T-helper 22 cell (primary cell): ENCODE data around the gene KHDRBS2.

ENCODE experiments used
- DNase-seq: peaks from one replicate; pipeline ENCODE4 v3.0.0-alpha.2; 2020; ENCODE audit warnings: low read depth

Gene KHDRBS2

DNA sequence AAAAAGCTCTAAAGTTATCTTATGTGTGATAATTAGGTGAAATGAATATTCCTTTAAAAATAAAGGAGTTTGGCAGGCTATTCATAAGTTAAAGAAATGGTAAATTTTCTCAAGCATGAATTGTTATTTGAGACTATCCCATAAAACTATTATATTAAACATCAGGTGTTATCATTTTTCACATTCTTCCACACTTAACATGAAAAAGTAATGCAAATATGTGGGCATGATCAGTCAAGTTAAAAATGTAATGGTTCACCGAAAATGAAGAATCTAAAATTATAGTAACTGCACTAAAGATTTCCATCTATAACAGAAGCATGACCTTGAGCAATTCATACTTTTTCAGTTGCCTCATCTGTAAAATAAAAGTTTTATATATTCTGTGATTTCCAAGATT is 110.8 kb downstream of the KHDRBS2 start:
- DNase-seq: no peak

DNA sequence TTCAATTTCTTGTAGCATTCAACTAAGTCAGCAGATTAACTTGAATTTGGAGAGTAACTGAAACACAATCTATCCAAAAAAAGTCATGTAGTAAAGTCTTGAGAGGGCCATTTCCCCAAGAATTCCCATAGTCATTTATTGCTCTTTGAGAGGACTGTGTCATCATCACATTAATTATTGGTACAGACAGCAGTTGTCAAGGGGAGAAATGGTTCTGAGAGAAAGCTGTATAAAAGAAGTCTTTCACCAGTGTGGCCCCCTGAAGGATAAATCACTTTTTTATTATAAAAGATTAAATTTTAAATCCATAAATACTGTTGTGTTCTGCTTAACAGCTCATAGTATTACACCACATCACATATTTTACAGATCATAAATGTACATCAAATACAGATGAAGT is 111.5 kb downstream of the KHDRBS2 start:
- DNase-seq: no peak

DNA sequence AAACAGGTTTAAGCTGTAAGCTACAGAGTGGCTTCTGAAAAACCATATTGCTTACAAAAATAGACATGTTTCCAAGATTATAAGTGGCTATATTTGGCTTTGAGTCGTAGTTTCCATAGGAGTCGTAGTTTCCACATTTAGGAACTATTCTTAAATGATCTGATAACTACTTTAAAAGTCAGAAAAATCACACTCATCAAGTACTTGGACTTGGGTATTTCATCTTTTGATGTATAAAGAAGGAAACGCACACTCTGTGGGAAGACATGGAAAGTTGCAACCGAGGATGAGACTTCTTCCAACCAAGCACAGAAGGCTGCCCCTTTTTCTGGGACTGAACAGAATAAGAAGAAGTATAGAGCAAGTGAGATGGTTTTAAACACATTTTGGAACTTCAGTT is 118.3 kb downstream of the KHDRBS2 start:
- DNase-seq: no peak

DNA sequence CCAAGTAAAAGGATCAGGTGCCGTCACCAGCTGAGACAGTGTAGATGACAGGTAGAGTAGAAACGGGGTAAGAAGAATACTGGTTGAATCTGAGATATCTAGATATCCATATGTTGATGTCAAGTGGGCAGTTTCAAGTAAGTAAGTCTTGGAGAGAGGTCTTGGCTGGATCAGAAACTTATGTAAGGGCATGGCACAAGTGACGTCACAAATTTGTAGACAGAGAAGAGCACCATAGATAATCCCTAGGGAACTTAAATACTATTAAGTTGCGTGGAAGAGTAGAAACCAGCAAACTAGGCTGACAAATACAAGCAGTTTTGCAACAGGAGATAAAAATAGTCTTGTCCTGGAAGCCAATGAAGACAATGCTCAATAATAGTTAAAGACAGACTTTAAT is 123.2 kb downstream of the KHDRBS2 start:
- no peak for DNase-seq

DNA sequence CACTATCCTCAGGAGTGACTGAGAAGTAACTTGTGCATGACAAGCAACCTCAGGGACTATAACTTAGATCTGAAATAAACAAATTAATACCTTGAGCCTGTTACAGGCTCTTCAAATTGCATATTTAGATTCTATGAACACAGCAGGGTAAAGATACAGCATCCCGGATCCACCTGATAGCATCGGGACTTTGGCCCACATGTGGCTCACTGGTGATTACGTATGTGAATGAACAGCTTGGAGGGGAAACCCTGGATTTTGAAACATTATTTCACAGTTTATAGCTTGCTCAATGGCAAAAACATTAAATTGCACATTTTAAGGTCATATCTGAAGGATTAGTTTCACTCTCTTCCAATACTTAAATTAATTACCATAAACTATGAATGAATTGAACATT is 133.2 kb downstream of the KHDRBS2 start:
- DNase-seq: no peak

DNA sequence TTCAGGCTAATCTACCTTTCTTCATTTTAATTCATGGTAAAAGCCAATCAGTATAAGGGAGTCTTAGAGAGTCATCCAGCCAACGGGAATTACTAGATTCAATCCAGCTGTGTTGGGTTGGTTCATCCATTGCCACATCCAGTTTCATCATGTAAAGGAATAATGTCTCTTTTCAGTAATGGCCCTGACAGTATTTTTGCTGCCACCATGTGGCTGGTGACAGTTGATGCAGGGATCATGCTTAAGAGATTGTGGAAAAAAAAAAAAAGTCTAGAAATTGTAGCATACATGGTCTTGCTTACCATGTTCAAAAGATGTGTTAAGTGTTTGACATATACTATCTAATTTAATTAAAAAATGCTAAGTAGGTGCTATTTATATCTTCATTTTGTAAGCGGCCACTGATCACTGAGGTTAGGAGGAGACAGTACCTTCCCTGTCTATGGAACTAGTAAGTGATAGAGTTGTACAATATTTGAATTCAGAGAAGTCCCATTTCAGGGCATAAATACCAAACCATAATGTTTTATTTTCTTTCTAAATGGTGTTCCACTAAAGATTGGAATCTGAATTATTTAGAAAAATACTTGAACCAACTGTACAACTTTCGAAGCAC is 135.9 kb downstream of the KHDRBS2 start:
- DNase-seq: no peak

DNA sequence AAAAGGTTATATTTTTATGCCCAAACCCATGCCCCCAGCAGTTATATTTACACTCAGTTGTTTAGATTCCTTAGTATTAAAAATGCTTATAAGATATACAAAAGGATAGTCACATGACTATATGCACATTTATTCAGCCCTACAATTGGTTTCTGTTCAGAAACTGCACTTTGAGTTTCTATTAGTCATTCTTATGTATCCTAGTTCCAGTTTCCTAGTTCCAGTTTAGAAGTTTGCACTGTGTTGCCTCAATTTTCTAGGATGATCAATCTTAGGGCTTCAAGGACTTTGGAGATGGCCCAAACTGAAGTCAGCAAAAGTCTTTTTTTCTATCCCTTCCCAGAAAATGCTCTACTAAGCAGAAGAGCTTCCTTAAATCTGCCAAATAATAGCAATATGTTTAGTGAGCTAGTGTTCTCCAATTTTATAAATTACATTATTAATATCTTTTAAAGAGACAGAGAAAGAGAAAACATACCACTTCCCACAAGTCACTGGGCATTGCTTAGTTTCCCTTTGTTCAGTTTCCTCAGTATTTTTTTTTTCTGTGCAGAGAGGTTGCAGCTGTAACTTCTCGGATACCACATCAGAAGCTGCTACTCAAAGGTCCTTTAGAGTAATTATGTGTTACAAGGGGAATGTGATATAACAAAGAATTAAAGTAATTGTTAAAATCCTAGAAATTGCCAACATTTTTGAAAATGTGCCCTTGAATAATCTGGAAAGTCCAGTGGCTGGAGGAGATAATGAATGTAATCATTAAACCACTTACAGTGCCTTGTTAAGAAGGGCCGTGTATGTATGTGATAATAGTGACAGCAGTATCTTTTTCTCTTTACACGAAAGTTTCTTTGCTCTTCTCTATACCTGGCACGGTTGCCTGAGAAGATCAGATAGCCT is 138.8 kb downstream of the KHDRBS2 start:
- DNase-seq: no peak

DNA sequence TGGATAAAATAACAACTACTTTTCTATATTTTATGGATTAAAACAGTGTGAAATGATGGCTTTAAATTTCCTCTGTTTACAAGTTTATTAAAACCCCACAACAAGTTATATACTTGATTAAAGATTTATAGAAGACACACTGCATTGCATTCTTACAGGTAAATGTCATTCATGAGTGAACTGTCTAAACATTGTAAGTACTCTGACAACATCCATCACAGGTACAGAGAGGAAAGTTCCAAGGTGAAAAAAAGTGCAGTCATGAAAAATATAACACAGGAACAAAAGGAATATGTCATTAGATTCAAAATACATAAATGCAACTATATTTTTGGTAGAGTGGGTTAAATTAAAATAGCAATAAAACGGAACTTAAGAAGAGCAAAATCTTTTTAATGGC is 156.9 kb downstream of the KHDRBS2 start:
- DNase-seq: no peak

DNA sequence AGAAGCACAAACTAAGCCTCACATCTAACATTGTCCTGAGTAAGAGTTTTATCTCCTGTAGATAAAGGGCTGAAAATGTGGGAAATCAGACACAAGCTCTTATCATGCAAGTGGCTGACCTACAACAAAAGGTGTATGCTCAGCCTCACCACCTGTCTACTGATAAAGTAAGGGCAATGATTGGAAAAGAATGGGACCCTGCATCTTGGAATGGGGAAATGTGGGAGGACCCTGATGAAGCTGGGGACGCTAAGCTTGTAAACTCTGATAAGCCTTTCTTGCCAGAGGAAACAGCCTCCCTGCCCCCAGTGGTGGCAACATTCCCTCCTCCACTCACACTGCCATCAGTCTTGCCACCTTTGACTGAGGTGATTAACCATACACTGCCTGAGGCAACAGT is 166.6 kb downstream of the KHDRBS2 start:
- no peak for DNase-seq

DNA sequence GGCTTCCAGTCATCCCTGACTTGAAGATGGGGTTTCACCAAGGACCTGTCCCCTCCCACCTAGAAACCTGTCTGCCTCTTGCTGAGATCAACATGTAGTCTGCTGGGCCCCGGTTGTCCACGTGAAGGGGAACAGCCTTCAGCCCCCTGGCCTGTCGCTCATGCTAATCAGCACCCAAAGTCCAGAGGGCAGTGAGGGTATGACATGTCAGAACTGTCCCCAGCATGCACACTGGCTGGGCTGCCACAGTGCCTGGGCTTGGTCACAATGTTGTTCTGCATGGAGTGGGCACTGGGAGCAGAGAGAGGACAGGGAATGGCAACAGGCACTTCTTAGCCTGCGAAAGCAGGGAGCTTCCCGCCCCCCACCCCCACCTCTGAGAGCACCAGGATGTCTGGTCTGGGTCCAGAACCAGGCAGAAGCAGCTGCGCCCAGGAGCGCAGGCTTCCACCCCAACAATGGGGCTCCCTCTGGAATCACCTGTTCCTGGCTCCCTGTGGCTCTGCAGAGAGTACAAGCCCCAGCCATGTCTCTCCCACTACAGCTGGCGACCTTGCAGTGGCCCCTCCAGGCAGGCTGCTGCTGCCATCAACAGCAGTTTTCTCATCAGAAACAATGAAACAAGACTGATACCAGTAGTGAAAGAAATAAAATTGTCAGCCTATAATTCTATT is 182.7 kb downstream of the KHDRBS2 start:
- no peak for DNase-seq

DNA sequence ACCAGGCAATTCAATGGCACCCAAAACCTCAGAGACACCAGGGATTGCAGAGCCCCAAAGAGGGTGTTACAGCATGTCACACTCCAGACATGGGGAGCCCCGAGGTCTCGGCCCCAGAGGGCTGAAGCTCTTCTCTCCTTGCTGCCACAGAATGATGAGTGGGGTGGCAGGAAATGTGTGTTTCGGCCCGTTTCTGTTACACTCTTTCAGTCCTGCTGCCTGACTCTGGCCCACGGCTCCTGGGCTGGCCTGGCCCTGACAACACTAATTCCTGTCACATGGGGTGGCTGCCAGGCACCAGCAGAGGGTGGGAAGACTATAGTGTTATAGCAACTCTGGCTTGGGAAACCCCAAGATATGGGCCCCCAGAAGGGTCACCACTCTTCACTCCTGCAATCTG is 183.6 kb downstream of the KHDRBS2 start:
- DNase-seq: no peak

DNA sequence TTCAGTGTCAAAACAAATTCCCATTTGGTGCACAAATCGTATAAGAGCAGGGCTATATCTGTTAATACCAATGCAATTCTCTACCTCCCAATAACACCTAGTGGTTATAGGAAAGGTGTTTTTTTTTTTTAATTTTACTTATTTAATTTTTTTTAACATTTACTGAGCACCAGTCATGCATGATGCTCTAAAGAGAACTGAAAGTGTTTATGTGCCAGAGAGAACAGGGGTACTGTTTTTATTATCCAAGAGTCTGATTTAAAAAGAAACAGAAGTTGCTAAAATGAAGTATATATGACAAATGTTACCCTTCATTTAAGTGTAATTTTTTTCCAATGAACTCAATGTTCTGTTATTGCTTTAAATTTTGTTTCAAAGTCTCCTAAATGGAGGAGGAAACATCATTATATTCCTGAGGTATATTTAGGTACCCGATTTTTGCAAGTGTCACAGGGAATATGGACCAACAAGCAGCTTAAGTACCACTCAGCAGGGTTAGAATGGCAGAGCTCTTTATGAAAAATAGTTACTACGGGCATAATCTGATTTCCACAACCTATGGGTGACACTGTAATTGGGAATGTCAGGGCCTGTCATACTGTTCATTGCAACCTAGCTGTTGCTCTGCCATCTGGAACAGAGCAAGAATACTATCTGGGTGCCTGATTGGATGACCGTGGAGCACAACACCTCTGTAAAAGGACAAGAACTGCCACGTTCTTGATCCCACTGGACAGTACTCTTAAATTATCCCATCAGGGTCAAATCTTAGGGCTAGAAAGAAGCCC is 195.4 kb downstream of the KHDRBS2 start:
- no peak for DNase-seq

DNA sequence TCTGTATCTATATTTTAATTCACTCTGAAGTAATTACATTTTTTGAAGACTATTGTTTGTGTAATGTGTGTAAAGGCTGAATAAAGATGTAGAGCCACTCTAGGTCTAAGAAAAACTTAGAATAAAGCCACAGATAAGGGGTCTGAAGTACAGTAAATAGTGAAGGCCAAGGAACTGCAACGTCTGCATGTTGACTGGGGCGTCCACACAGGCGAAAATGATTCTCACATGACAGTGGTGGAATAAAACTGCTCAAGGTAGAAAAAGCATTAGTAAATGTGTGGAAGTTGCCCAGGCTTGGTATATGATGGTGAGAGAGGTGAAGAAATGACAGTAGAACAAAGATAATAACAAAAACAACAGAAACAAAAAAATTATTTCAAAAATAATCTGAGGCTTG is 196.2 kb downstream of the KHDRBS2 start:
- no peak for DNase-seq

DNA sequence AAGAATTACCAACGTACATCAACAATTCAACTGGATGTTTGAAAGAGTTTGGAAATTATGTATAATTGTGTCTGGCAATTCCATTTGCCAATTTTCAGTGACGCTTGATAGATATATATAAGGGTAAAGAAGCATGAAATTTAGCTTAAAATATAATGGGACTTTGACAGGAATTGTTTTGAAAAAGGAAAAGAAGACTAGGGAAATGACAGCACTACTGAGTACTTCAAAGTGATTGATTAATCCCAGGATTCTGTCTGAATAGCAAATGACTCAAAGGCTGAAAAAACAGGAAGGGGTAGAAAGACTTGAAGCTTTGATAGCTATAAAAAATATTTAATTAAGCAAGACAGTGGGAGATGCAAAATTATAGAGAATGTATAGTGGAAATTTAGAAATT is 200.0 kb downstream of the KHDRBS2 start:
- DNase-seq: no peak

DNA sequence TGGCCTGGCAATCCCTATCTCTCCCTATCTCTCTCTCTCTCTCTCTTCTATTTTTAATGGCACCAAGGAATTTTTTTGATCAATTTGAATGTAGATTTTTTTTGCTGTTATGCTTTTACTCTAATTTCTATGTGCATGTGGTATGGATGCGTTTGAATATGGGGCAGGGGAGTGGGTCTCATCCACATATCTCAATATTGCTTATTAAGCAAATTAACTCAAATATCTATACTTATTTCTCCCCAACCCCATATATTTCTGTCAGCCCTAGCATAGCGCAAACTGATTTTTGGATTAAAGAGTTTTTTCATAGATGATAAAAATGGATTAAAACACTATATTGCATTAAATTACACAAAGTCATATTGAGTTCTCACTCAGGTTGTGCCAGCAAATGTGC is 210.2 kb downstream of the KHDRBS2 start:
- no peak for DNase-seq

DNA sequence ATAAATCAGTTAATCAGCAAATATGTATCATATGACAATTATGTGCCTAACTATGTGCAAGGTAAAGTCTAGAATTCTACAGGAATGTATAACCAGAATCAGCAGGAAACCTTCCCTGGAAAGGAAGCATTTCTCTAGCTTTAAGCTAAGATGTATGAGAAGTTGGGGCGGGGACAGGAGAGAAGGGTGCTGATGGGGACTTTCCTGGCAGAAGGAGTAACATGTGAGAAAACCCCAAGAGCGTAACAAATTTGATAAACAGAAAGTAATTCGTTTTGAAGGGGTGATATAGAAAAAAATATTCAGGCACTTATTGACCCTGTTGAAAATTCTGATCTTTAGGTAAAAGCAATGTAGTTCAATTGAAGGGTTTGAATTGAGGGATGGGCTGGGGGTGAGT is 226.1 kb downstream of the KHDRBS2 start:
- no peak for DNase-seq

DNA sequence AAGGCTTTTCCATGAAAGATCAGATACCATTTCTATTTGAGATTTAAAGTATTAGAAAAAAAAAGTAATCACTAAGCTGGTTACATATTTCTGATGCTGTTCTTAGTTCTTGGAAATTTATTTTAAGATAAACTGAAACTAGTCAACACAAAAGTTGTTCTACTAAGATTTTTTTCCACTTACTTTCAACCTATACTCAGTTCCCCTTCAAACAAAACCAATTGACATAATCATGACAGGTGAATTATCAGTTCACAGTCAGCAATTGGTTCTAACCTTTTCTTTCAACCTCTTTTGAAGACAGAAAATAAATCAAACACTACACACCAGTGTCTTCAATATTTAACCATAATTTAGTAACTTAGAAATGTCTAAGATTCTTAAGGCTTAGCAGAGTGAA is 228.7 kb downstream of the KHDRBS2 start:
- no peak for DNase-seq

DNA sequence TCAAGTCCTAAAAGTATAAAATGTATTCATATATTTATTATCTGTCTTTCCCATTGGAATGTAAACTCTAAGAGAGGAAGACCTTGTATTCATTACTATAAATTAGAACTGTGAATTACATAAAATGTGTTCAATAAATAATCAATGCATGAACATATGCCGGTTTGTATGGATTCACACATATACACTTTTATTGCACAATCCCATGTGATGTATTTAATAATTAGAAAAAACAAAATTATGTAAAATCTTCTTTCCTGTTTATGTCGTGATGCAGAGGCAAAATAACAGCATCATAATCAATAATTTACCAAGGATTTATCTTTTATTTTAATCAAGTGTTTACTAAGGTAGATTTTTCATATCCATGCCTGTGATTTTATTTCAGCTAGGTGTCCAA is 240.5 kb downstream of the KHDRBS2 start:
- no peak for DNase-seq

DNA sequence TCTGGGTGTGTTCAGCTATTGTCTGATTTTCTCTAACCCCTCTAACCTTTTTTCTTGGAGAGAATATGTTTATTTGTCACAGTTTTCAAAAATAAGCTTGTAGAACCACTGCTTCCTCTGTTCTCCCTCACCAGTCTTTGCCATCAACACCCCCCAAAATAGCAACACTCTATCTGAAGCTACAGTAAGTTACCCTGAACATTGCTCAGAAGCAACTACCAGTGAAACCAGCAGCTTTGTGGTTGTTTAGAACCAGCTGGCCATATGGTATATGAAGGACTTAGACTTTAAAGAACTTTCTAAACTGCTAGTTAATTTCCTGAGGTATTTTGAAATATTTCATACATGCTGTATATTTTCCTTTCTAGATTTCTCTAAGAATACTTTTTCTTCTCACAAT is 242.9 kb downstream of the KHDRBS2 start:
- no peak for DNase-seq

DNA sequence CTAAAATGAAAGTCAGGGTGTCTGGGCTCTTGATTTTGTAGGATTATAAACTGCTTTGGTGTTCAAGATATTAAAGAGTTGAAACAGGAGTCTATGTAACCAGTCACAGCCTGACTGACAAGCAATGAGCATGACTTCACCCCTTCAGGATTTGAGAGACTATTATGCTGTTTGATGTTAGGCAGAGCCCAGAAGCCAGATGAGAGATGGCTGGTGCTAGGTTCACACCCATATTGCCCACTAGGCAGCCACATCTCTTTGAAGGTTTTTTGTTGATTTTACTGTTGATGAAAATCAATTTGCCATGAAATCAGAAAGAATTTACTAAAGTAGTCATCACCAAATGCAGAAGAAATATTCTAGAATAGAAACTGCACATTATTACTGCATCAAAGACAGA is 243.6 kb downstream of the KHDRBS2 start:
- no peak for DNase-seq

DNA sequence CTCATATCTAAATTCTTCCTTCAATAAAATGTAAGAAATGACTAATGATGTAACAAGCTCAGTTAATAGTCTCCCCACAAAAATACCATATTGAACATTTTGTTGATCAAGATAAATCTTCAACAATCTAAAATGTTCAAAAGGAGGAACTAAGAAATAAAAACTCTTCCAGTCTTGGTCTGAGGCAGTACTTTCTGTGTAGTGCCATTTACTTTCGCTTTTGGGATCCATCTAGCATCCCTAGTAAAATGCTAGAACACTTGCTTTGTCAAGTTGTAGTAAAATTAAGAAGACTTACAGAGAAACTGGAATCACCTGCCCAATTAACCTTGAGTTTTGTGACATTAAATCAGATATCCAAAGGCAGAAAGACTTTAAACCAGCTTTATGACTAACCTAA is 246.4 kb downstream of the KHDRBS2 start:
- no peak for DNase-seq

DNA sequence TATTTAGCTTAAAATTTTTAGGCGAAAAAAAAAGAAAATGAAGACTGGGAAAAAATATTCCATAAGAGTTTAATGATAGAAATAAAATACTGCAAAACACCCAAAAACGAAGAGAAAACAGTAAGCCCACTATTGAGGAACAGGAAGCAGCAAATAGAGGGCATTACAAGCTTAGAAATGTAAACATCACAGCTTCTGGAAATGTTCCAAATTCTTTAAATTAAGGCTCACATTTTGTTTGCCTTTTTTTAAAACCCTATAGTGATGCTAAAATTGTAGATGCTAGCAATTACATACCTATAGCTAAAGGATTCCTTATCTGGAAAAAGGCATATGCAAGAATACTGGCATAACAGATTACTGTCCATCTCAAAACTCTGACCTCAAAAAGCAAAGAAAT is 248.6 kb downstream of the KHDRBS2 start:
- DNase-seq: no peak

DNA sequence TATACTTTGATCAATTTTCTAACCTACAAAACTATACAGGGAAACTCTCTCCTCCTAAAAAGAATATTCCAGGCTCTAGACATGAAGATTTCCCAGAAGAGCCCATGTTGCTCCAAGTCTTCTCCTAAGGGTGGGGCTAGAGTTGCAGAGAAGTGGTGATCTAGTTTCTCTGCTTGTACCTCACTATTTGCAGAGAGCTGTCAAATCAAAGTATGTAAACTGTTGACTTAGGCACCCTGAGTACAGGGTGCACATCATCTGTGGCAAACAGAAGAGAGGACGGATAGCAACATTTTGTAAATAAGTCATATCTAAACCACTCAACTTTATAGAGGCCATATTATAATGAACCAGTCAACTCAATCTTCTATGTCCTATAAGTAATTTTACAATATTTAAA is 250.1 kb downstream of the KHDRBS2 start:
- no peak for DNase-seq
